GM18907 (cell line): ENCODE measurements around the gene PRDX3.
A peak's percentile ranks its signal among the peaks of the same experiment; 100 is the strongest.
"Not testable (repeated sequence)": the region's sequence is repeated elsewhere in the genome, so short reads cannot be mapped to it uniquely, and the experiment has no call there.

Source experiments
- ATAC-seq: cut with Tn5 transposase; IDR thresholded peaks from one replicate; pipeline ENCODE4 v1.9.1; 2021; ENCODE audit warnings: mild to moderate bottlenecking, moderate library complexity; ENCODE audit not compliant: unreplicated experiment

PRDX3 gene

DNA sequence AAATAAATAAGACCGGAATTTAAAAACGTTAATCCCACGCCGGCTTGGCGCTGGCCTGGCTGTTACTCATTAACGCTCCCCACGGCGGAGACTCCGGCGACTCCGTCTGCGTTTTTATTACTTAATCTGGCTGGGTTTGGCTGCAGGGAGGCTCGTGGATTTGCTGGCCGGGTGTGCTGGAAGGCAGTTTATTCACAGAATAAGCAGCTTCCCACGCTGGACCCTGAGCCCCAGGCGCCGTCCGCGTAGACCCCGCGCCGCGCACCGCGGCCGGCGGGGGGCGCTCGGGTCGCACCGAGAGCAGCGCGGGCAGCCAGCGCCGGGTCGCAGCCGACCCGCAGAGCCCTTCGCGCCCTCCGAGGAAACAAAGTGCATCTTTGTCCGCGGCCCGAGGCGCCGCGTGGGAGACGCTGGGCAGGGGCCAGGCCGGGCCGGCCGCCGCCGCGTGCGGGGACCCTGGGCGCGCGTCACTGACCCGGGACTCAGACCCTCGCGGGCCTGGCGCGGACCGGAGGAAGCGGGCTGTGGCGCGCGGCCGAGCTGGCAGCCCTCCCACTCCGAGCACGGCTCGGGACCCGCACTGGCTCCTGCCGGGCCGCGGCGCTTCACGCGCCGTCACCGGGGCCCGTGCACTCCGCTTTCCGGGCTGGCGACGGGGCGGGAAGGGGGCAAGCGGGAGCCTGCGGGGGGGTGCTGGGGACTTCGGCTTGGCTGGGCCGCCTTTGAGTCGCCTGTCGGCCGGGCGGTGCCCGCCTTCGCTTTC is 28.2 kb upstream of the PRDX3 start:
- ATAC-seq = peak; percentile 63

GRCh38 chr10:119205894-119206602 is 27.4 kb upstream of the PRDX3 start:
- peak; percentile 33 for ATAC-seq

DNA sequence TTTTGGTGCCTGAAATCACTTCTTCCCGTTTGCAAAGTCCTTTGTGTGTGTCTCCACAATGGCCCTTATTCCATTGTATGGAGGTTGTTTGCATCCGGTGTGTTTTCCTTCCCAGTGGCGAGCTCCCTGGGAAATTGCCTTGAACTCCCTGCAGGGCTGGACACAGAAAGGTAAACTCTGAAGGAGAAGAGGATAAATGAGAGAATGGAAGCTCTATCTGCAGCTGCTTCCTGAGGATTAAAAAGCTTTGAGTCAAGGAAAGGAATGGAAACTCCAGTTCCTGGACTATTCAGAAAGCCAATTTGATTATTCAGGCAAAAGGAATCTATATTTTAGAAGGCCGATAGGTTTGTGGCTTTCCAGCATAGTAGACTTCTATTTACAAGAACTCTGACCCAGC is 24.4 kb upstream of the PRDX3 start:
- no peak for ATAC-seq

- ATAC-seq = no peak
Measured at GRCh38 chr10:119201233-119201632, 22.6 kb upstream of the PRDX3 start.

DNA sequence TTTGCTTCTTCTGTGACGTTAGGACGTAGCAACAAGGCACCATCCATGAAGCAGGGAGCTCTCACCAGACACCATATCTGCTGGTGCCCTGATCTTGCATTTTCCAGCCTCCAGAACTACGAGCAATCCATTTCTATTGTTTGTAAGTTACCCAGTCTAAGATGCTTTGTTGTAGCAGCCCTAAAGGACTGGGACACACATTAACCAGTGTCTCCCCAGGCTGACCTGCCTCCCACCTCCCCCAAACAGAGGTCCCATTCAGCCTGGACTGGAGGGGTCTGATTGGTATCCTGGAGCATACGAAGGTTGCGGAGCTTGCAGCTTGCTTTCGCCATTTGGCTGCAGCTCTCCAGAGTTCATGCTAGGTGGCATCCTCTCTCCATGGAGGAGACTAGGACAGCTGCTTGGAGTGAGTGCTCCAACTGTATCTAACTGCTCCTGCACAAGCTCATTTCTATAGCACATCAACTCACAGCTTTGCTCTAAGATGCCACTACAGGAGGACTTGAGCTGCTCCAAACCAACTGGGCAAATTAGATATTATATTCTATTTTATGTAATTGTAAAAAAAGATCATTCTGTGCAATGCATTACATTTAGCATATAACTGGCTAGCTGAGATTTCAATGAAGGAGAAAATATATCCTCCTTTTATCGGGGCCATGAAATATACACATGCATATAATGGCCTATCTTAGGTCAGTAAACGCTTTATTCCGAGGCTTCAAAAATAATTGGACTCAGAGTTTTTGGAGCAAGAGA is 20.8 kb upstream of the PRDX3 start:
- ATAC-seq = no peak

- ATAC-seq = no peak
Measured at GRCh38 chr10:119198438-119198837, 19.8 kb upstream of the PRDX3 start.

GRCh38 chr10:119197921-119198320 is 19.3 kb upstream of the PRDX3 start:
- no peak for ATAC-seq

DNA sequence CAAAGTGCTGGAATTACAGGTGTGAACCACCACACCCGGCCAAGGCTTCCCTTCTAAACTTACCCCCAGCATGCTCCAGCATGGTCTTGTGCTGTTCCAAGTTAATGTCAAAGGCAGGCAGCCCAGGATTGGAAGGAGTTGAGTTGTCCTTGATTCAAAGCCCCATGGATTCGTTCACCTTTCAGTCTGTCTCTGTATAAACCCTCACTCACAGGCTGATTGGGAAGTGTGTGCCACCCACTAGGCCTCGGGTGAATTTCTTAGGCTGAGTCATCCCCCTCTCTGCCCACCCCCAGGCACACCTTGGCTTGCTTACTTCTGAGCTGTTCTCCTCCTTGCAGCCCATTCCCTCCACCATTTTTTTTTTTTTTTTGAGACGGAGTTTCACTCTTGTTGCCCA is 13.3 kb upstream of the PRDX3 start:
- ATAC-seq = no peak

- ATAC-seq = no peak
Measured at GRCh38 chr10:119190954-119191785, 12.6 kb upstream of the PRDX3 start.

DNA sequence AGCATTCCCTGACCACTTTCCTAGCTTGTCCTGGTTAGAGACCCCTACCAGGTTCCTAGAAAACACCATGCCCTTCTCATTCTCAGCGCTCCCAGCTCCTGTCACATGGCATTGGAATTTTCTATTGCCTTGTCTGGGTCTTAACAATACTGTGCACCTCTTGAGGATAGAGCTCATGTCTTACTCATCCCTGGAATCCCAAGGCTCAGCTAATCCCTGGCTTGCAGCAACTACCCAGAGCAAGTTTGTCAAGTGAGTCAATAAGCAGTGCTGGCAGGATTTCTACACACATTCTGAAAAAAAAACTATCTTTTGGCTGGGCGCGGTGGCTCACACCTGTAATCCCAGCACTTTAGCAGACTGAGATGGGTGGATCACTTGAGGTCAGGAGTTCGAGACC is 11.7 kb upstream of the PRDX3 start:
- ATAC-seq = no peak

DNA sequence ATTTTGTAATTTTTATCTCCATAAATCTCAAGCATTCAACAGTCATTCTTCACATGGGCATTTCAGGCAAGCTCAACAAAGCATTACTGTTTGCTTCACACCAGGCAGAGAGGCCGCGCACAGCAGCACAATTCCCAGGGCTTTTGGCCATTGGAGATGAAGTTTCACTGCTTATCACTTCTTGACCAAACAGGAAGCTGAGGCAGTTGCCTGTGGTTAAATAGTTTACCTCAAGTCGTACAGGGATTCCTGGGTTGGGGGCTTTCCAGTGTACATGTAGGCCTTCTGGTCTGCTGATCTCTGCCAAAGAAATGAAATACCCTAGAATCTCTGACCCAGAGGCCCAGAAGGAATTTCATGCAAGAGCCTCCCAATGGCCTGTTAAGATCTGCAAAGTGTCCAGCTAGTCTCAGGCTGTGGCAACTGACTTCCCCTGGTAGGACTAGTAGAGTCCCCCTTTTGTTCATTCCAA is 11.2 kb upstream of the PRDX3 start:
- peak; percentile 55 for ATAC-seq

DNA sequence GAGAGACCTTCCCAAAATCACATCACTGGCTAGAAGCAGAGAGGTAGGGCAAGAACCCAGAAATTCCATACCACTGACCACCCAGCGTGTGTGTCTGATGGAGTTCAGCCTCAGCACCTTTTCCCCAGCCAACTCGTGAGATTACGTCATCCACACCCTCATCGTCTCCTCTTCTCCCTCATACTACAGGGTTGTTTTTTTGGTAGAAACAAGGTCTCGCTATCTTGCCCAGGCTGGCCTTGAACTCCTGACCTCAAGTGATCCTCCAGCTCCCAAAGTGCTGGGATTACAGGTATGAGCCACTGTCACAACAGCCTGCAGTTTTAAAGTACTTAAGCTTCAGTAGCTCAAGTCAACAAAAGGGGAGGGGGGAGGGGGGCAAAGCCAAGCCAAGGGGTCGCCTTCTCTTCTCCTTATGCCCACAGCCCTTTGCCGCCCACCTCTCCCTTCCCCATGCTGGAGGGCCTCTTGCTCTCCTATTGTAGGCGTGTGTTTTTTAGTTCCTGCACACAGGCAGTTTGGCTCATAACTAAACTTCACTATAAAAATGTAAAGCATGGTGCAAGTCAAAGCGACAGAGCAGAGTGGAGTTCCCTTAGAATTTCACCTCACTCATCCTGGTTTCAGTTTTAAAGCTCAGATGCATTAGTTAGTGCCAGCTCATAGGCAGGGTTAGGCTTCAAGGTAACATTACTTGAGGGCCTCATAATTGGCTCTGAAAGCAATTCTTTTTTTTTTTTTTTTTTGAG is 5.2 kb upstream of the PRDX3 start:
- no peak for ATAC-seq

DNA sequence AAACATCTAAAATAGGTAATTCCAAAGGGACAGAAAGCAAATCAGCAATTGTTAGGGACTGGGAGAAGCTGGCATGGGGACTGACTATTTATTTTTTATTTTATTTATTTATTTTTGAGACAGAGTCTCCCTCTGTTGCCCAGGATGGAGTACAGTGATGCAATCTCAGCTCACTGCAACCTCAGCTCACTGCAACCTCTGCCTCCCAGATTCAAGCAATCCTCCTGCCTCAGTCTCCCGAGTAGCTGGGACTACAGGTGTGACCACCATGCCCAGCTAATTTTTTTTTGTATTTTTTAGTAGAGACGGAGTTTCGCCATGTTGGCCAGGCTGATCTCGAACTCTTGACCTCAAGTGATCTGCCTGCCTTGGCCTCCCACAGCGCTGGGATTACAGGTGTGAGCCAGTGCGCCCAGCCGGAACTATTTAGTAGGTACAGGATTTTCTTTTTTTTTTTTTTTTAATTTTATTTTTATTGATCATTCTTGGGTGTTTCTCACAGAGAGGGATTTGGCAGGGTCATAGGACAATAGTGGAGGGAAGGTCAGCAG is 2.3 kb upstream of the PRDX3 start:
- not testable (repeated sequence) for ATAC-seq

GRCh38 chr10:119177708-119178371 is 772 bp downstream of the PRDX3 start:
- peak; percentile 19 for ATAC-seq

DNA sequence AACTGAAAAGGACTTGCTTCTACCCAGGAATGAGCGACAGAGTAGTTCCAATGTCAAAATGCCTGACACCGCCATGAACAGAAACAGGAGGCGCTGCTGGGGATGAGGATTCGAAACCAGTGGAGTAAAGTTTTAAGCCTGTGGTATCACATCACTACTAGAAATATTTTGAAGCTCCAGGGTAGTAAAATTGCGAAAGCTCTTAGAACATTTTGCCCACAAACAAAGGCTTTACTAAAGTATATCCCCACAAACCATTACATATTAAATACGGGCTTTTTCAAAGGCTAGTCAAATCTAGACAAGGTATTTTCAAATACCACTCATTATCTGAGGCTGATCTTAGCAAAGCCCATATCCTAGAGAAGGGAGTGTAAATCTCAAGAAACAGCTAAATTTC is 2.4 kb downstream of the PRDX3 start:
- ATAC-seq = no peak

GRCh38 chr10:119174109-119174508 is 4.5 kb downstream of the PRDX3 start:
- ATAC-seq = no peak

- no peak for ATAC-seq
Measured at GRCh38 chr10:119167041-119167440, 11.6 kb downstream of the PRDX3 start.

DNA sequence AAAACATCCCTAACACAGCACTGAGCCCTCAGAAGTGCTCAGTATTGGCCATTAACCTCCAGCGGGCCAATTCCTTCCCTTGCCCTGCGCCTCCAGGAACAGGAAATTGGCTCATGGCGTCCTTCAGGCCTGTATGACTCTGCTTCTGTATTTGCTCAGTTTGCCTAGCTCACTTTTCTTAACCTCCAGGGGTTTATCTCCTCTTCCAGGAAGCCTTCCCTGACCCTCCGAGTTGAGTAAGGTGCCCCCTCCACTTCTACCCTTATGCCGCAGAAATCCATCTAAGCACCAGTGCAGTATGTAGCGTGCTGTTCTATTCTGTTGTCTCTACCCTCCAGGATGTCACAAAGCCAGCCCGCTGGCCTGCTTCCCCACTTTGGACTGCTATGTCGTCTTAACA is 12.0 kb downstream of the PRDX3 start:
- ATAC-seq = no peak

DNA sequence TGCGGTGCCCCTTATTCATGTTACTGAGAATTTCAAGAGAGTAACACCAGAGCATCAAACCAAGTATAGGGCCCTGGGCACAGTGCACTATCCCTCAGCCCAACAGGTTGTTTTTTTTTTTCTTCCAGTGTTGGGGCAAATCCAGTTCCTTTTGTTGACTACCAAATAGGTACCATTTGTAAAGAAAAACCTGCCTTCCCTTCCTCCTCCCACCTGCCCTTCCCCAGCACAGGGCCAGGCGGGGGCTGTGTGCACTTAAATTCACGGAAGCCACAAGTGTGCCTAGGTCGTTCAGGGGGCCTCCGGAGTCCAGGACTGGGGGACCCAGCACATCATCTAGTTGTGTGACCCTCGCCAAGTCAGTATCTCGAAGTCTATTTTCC is 12.5 kb downstream of the PRDX3 start:
- peak; percentile 7 for ATAC-seq
